RWPE2 (cell line): ENCODE measurements around the gene PRMT7.

Source experiments
- ATAC-seq: fragments of 200-7000 bp; cut with Tn5 transposase; 3 replicates; pipeline ENCODE4 v1.9.1; 2021; ENCODE audit warnings: low read depth
- DNase-seq: peaks from one replicate; pipeline ENCODE4 v3.0.0-alpha.2; 2020; ENCODE audit warnings: low spot score
- H3K27ac ChIP-seq: fragments of 450-650 bp; 2 replicates; pipeline ENCODE4 v1.5.1; 2017; ENCODE audit warnings: mild to moderate bottlenecking; ENCODE audit not compliant: poor library complexity, severe bottlenecking
- H3K27me3 ChIP-seq: fragments of 250-450 bp; sonication (Bioruptor Pico); 2 replicates; pipeline ENCODE4 v1.5.1; 2021; ENCODE audit warnings: mild to moderate bottlenecking, moderate library complexity; ENCODE audit not compliant: insufficient read depth, poor library complexity, severe bottlenecking
- H3K36me3 ChIP-seq: fragments of 250-450 bp; sonication (Bioruptor Pico); 2 replicates; pipeline ENCODE4 v1.5.1; 2020; ENCODE audit warnings: low read depth, mild to moderate bottlenecking, moderate library complexity
- H3K4me1 ChIP-seq: fragments of 250-450 bp; sonication (Bioruptor Pico); 2 replicates; pipeline ENCODE4 v1.5.1; 2021; ENCODE audit warnings: mild to moderate bottlenecking, moderate library complexity; ENCODE audit not compliant: insufficient read depth, poor library complexity, severe bottlenecking
- H3K4me3 ChIP-seq: fragments of 250-450 bp; sonication (Bioruptor Pico); 2 replicates; pipeline ENCODE4 v1.5.1; 2021; ENCODE audit warnings: mild to moderate bottlenecking, moderate library complexity; ENCODE audit not compliant: severe bottlenecking
- H3K9me3 ChIP-seq: fragments of 250-450 bp; sonication (Bioruptor Pico); 2 replicates; pipeline ENCODE4 v1.5.1; 2021; ENCODE audit warnings: mild to moderate bottlenecking, moderate library complexity; ENCODE audit not compliant: severe bottlenecking
- CTCF ChIP-seq: fragments of 450-650 bp; IDR thresholded peaks from one replicate; pipeline ENCODE4 v1.5.1; 2017; ENCODE audit warnings: mild to moderate bottlenecking, moderate library complexity; ENCODE audit not compliant: poor library complexity, severe bottlenecking

The PRMT7 gene

GRCh38 chr16:68396481-68396880 is 85.7 kb downstream of the PRMT7 start:
- peak; percentile 71 for TF ChIP-seq CTCF
- Histone ChIP-seq H3K36me3 (no peaks in the 10 kb centered on the region), H3K9me3 (no peaks in the 10 kb centered on the region), H3K27ac (no peak overlapping the region), H3K4me3 (no peak overlapping the region), H3K4me1 (no peaks in the 10 kb centered on the region), H3K27me3 (no peaks in the 10 kb centered on the region)
- DNase-seq (no peak), ATAC-seq (peak; percentile 58; the same call in 1 of the 3 replicates)

GRCh38 chr16:68397710-68398201 is 86.9 kb downstream of the PRMT7 start:
- Histone ChIP-seq H3K4me3 (no peak overlapping the region), H3K36me3 (no peaks in the 10 kb centered on the region), H3K9me3 (no peaks in the 10 kb centered on the region), H3K27me3 (no peaks in the 10 kb centered on the region), H3K4me1 (no peaks in the 10 kb centered on the region), H3K27ac (no peak overlapping the region)
- TF ChIP-seq CTCF = no peak
- no peak for ATAC-seq
- DNase-seq = no peak

GRCh38 chr16:68399456-68399855 is 88.6 kb downstream of the PRMT7 start:
- Histone ChIP-seq H3K4me1 (no peaks in the 10 kb centered on the region), H3K9me3 (no peaks in the 10 kb centered on the region), H3K27ac (no peak overlapping the region), H3K36me3 (no peaks in the 10 kb centered on the region), H3K27me3 (no peaks in the 10 kb centered on the region), H3K4me3 (no peak overlapping the region)
- ATAC-seq = no peak
- no peak for DNase-seq
- TF ChIP-seq CTCF = no peak

GRCh38 chr16:68400083-68400923 is 89.5 kb downstream of the PRMT7 start:
- Histone ChIP-seq H3K4me3 (no peak overlapping the region), H3K36me3 (no peaks in the 10 kb centered on the region), H3K27me3 (no peaks in the 10 kb centered on the region), H3K27ac (no peak overlapping the region), H3K9me3 (no peaks in the 10 kb centered on the region), H3K4me1 (no peaks in the 10 kb centered on the region)
- DNase-seq (no peak), ATAC-seq (no peak)
- TF ChIP-seq CTCF = no peak

- ATAC-seq (no peak), DNase-seq (no peak)
- no peak overlapping the region for H3K27ac ChIP-seq
- H3K4me3 ChIP-seq = no peak overlapping the region
- no peaks in the 10 kb centered on the region for H3K36me3 ChIP-seq
- TF ChIP-seq CTCF = no peak
- H3K27me3 ChIP-seq = no peaks in the 10 kb centered on the region
- H3K4me1 ChIP-seq = no peaks in the 10 kb centered on the region
- no peaks in the 10 kb centered on the region for H3K9me3 ChIP-seq
Measured at GRCh38 chr16:68400924-68401460, 90.2 kb downstream of the PRMT7 start.
